ENCODE data around the gene GPC6. TPM values are rescaled to one million over a fixed set of nuclear protein-coding genes. Genes with fewer than 3 reads are reported as not detected.
"Not testable (repeated sequence)": the region's sequence is repeated elsewhere in the genome, so short reads cannot be mapped to it uniquely, and the experiment has no call there.

GPC6 gene
- total and polyA plus RNA-seq, 5 donors from 2014 or later: not detected

DNA sequence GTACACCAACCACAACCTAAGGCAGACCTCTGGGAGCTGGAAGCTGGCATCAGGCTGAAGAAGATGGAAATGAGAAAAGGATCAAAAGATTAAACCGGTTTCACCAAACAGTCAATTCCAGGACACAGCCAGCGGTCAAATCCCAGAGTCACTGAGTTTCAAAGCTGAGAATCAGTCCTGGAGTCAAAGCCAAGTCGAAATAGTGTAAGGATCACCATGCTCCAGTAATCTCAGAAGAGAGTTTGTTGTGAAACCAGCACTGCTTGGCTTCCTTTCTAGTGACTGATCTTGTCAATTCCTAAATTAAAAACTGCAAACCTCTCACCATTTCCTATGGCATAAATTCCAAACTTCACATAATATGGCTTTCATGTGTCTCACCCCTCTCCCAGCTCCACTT is 198.8 kb downstream of the GPC6 start:
- Histone ChIP-seq H3K4me3 (ENCODE audit: low read depth, low read length) (no peak overlapping the region), H3K36me3 (ENCODE audit: control insufficient read depth, insufficient read depth, low read length) (no peaks in the 10 kb centered on the region), H3K9me3 (ENCODE audit: control insufficient read depth in 2 of 2, low read length in 2 of 2) (no peaks in the 10 kb centered on the region), H3K27me3 (ENCODE audit: control insufficient read depth, insufficient read depth, low read length) (no peaks in the 10 kb centered on the region), H3K27ac (ENCODE audit: insufficient read depth, low read length, poor library complexity, severe bottlenecking) (no peak overlapping the region), H3K4me1 (ENCODE audit: control insufficient read depth, insufficient read depth, low read length, poor library complexity, severe bottlenecking) (no peaks in the 10 kb centered on the region)
- H3K36me3 Mint-ChIP-seq: no peaks in the 10 kb centered on the region
- no peaks in the 10 kb centered on the region for H3K27me3 Mint-ChIP-seq
- no peak overlapping the region for H3K27ac Mint-ChIP-seq
- peaks cover 0 to 9% (median 2%) of the 10 kb centered on the region in 7 donors for H3K9me3 Mint-ChIP-seq
- ATAC-seq (ENCODE audit: low read depth in 2 of 2) (no peak), DNase-seq (no peak)
- no peaks in the 10 kb centered on the region for H3K4me1 Mint-ChIP-seq
- H3K4me3 Mint-ChIP-seq: no peak overlapping the region

DNA sequence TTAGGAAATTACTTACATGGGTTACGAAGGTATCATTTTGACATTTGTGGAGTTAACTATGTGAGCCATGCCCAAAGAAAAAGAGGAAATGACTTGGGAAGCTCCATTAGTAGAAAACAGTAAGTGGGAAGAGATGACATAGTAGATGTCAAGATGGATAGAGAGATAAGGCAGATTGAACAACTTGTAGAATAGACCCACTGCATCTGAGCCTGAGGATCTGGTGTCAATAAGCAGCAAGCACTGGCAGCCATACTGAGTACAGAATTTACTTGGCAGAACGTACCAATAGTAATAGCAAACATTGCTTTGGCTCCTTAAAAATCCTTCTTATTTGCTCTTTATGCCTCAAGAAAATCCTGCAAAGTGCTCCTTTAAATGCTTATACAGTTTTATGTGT is 203.8 kb downstream of the GPC6 start:
- no peak overlapping the region for H3K27ac ChIP-seq (ENCODE audit: insufficient read depth, low read length, poor library complexity, severe bottlenecking)
- Mint-ChIP-seq H3K27ac (no peak overlapping the region), H3K9me3 (peaks cover 0 to 8% (median 2%) of the 10 kb centered on the region in 7 donors), H3K27me3 (no peaks in the 10 kb centered on the region), H3K36me3 (no peaks in the 10 kb centered on the region), H3K4me1 (no peaks in the 10 kb centered on the region), H3K4me3 (no peak overlapping the region)
- H3K4me3 ChIP-seq (ENCODE audit: low read depth, low read length): no peak overlapping the region
- no peak for ATAC-seq (ENCODE audit: low read depth in 2 of 2)
- H3K27me3 ChIP-seq (ENCODE audit: control insufficient read depth, insufficient read depth, low read length): no peaks in the 10 kb centered on the region
- no peaks in the 10 kb centered on the region for H3K9me3 ChIP-seq (ENCODE audit: control insufficient read depth in 2 of 2, low read length in 2 of 2)
- no peak for DNase-seq
- no peaks in the 10 kb centered on the region for H3K36me3 ChIP-seq (ENCODE audit: control insufficient read depth, insufficient read depth, low read length)
- no peaks in the 10 kb centered on the region for H3K4me1 ChIP-seq (ENCODE audit: control insufficient read depth, insufficient read depth, low read length, poor library complexity, severe bottlenecking)

DNA sequence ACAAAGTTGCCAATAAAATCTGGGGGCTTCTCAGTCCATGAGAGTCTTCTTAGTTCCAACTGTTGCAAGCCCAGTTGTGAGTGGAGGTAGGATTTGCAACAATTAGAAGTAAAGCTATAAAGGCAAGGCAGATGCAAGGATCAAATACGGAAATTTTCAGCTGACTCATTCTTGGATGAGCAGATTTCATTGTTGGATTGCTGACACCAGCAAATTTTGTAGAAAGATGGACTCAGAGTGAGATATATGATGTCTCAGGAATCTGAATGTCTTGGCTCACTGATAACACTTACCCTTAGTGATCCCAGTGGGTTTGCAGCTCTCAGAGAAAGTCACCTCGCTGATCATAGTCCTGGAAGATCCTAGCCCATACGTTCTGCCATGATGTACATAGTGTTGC is 209.0 kb downstream of the GPC6 start:
- ATAC-seq (ENCODE audit: low read depth in 2 of 2) (no peak), DNase-seq (no peak)
- Histone ChIP-seq H3K9me3 (ENCODE audit: control insufficient read depth in 2 of 2, low read length in 2 of 2) (no peaks in the 10 kb centered on the region), H3K4me3 (ENCODE audit: low read depth, low read length) (no peak overlapping the region), H3K27me3 (ENCODE audit: control insufficient read depth, insufficient read depth, low read length) (no peaks in the 10 kb centered on the region), H3K27ac (ENCODE audit: insufficient read depth, low read length, poor library complexity, severe bottlenecking) (no peak overlapping the region), H3K36me3 (ENCODE audit: control insufficient read depth, insufficient read depth, low read length) (no peaks in the 10 kb centered on the region), H3K4me1 (ENCODE audit: control insufficient read depth, insufficient read depth, low read length, poor library complexity, severe bottlenecking) (no peaks in the 10 kb centered on the region)
- Mint-ChIP-seq H3K4me3 (no peak overlapping the region), H3K27ac (no peak overlapping the region), H3K36me3 (no peaks in the 10 kb centered on the region), H3K9me3 (peaks cover 0 to 9% (median 2%) of the 10 kb centered on the region in 7 donors), H3K27me3 (no peaks in the 10 kb centered on the region), H3K4me1 (no peaks in the 10 kb centered on the region)

DNA sequence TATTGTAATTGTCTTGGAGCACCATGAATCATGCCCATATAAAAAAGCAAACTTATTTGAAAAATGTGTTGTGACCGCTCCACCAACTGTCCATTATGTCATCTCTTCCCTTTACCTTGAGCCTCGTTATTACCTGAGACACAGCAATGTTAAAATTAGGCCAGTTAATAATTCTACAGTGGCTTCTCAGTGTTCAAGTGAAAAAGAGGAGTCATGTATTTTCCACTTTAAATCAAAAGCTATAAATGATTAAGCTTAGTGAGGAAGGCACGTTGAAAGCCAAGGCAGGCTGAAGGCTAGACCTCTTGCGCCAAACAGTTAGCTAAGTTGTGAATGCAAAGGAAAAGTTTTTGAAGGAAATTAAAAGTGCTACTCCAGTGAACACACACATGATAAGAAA is 210.5 kb downstream of the GPC6 start:
- Histone ChIP-seq H3K27ac (ENCODE audit: insufficient read depth, low read length, poor library complexity, severe bottlenecking) (no peak overlapping the region), H3K9me3 (ENCODE audit: control insufficient read depth in 2 of 2, low read length in 2 of 2) (no peaks in the 10 kb centered on the region), H3K4me1 (ENCODE audit: control insufficient read depth, insufficient read depth, low read length, poor library complexity, severe bottlenecking) (no peaks in the 10 kb centered on the region), H3K27me3 (ENCODE audit: control insufficient read depth, insufficient read depth, low read length) (no peaks in the 10 kb centered on the region), H3K36me3 (ENCODE audit: control insufficient read depth, insufficient read depth, low read length) (no peaks in the 10 kb centered on the region), H3K4me3 (ENCODE audit: low read depth, low read length) (no peak overlapping the region)
- H3K36me3 Mint-ChIP-seq: no peaks in the 10 kb centered on the region
- H3K4me1 Mint-ChIP-seq: no peaks in the 10 kb centered on the region
- ATAC-seq (ENCODE audit: low read depth in 2 of 2): no peak
- H3K27ac Mint-ChIP-seq: no peak overlapping the region
- H3K4me3 Mint-ChIP-seq: no peak overlapping the region
- DNase-seq: no peak
- H3K9me3 Mint-ChIP-seq: peaks cover 0 to 9% (median 4%) of the 10 kb centered on the region in 7 donors
- no peaks in the 10 kb centered on the region for H3K27me3 Mint-ChIP-seq

DNA sequence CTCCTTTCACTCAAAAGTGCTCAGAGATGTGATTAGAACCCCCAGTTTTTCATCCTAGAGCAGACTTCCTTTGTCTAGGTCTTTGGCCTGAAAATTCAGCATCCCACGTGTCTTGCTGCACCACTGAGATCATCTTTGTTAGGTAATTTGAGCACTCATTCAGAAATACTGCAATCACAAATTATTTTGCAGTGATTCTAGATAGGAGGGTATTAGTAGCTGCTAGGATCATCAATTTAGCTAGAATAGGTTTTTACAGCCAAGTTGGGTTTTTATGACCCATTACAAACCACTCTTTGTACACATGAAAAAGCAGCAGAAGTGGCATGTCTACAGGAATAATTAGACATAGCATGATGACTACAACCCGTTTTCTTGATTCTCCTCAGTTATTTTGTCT is 219.6 kb downstream of the GPC6 start:
- Histone ChIP-seq H3K4me3 (ENCODE audit: low read depth, low read length) (no peak overlapping the region), H3K27me3 (ENCODE audit: control insufficient read depth, insufficient read depth, low read length) (no peaks in the 10 kb centered on the region), H3K27ac (ENCODE audit: insufficient read depth, low read length, poor library complexity, severe bottlenecking) (no peak overlapping the region), H3K36me3 (ENCODE audit: control insufficient read depth, insufficient read depth, low read length) (no peaks in the 10 kb centered on the region), H3K9me3 (ENCODE audit: control insufficient read depth in 2 of 2, low read length in 2 of 2) (no peaks in the 10 kb centered on the region), H3K4me1 (ENCODE audit: control insufficient read depth, insufficient read depth, low read length, poor library complexity, severe bottlenecking) (no peaks in the 10 kb centered on the region)
- H3K9me3 Mint-ChIP-seq: peaks cover 0 to 4% (median 0%) of the 10 kb centered on the region in 7 donors
- no peak for DNase-seq
- no peaks in the 10 kb centered on the region for H3K36me3 Mint-ChIP-seq
- no peak overlapping the region for H3K27ac Mint-ChIP-seq
- no peaks in the 10 kb centered on the region for H3K4me1 Mint-ChIP-seq
- H3K4me3 Mint-ChIP-seq: no peak overlapping the region
- no peak for ATAC-seq (ENCODE audit: low read depth in 2 of 2)
- no peaks in the 10 kb centered on the region for H3K27me3 Mint-ChIP-seq

DNA sequence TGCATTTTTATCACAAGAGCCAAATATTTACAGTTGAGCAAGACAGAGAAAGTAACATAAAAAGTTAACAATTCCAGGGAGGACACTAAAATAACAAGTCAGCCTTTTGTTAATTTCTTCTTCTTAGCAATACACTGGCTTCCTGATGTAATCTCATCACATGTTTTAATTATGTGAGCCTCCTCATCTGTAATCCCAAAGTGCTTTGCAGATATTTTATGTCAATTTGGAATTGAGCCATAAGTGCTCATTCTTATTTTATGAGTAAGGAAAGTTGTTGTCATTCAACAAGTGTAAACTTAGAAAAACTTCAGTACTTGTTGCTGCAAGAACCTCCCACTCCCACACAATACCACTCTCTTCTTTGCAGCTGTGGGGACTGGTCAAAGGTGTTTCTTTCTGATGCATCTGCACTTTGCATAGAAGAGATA is 223.6 kb downstream of the GPC6 start:
- Mint-ChIP-seq H3K27ac (no peak overlapping the region), H3K4me1 (no peaks in the 10 kb centered on the region), H3K9me3 (peaks cover 0 to 3% (median 1%) of the 10 kb centered on the region in 7 donors), H3K36me3 (no peaks in the 10 kb centered on the region), H3K27me3 (no peaks in the 10 kb centered on the region), H3K4me3 (no peak overlapping the region)
- Histone ChIP-seq H3K9me3 (ENCODE audit: control insufficient read depth in 2 of 2, low read length in 2 of 2) (no peaks in the 10 kb centered on the region), H3K4me3 (ENCODE audit: low read depth, low read length) (no peak overlapping the region), H3K27ac (ENCODE audit: insufficient read depth, low read length, poor library complexity, severe bottlenecking) (no peak overlapping the region), H3K36me3 (ENCODE audit: control insufficient read depth, insufficient read depth, low read length) (no peaks in the 10 kb centered on the region), H3K4me1 (ENCODE audit: control insufficient read depth, insufficient read depth, low read length, poor library complexity, severe bottlenecking) (no peaks in the 10 kb centered on the region), H3K27me3 (ENCODE audit: control insufficient read depth, insufficient read depth, low read length) (no peaks in the 10 kb centered on the region)
- DNase-seq (no peak), ATAC-seq (ENCODE audit: low read depth in 2 of 2) (no peak)

DNA sequence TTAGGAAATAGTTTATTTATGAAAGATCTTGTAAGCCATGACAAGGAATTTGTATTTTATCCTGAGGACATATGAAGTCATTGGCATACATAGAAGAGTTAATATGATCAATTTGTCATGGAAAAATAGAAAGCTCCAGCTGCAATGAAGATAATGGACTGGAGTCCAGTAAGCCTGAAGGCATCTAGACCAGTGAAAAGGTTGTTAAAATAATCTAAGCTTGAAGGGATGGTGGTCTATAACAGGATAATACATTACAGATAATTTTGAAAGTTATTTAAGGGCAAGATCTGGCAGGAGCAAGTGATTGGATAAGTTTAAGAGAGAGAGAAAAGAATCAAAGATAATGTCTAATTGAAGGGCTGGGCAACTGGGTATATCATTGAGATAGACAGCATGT is 224.2 kb downstream of the GPC6 start:
- ATAC-seq (ENCODE audit: low read depth in 2 of 2): no peak

DNA sequence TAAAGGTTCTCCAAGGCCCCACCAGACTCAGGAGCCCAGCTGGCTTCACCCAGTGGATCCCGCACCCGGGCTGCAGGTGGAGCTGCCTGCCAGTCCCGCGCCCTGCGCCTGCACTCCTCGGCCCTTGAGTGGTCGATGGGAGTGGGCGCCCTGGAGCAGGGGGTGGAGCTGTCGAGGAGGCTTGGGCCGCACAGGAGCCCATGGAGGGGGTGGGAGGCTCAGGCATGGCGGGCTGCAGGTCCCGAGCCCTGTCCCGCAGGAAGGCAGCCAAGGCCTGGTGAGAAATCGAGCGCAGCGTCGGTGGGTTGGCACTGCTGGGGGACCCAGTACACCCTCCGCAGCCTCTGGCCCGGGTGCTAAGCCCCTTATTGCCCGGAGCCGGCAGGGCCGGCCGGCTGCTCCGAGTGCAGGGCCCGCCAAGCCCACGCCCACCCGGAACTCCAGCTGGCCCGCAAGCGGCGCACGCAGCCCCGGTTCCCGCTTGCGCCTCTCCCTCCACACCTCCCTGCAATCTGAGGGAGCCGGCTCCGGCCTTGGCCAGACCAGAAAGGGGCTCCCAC is 228.1 kb downstream of the GPC6 start:
- H3K9me3 Mint-ChIP-seq; H3K36me3 ChIP-seq (ENCODE audit: control insufficient read depth, insufficient read depth, low read length); H3K27me3 Mint-ChIP-seq; H3K27ac ChIP-seq (ENCODE audit: insufficient read depth, low read length, poor library complexity, severe bottlenecking); H3K4me1 ChIP-seq (ENCODE audit: control insufficient read depth, insufficient read depth, low read length, poor library complexity, severe bottlenecking); H3K4me3 ChIP-seq (ENCODE audit: low read depth, low read length); H3K27me3 ChIP-seq (ENCODE audit: control insufficient read depth, insufficient read depth, low read length); H3K27ac Mint-ChIP-seq; H3K4me3 Mint-ChIP-seq; H3K36me3 Mint-ChIP-seq; H3K4me1 Mint-ChIP-seq; DNase-seq; ATAC-seq (ENCODE audit: low read depth in 2 of 2); H3K9me3 ChIP-seq (ENCODE audit: control insufficient read depth in 2 of 2, low read length in 2 of 2): not testable (repeated sequence)

More for the DNA sequence above, 224.2 kb downstream of the GPC6 start:
- DNase-seq: no peak
- H3K9me3 Mint-ChIP-seq: peaks cover 0 to 3% (median 2%) of the 10 kb centered on the region in 7 donors
- Histone ChIP-seq H3K27me3 (ENCODE audit: control insufficient read depth, insufficient read depth, low read length) (no peaks in the 10 kb centered on the region), H3K4me1 (ENCODE audit: control insufficient read depth, insufficient read depth, low read length, poor library complexity, severe bottlenecking) (no peaks in the 10 kb centered on the region), H3K36me3 (ENCODE audit: control insufficient read depth, insufficient read depth, low read length) (no peaks in the 10 kb centered on the region), H3K4me3 (ENCODE audit: low read depth, low read length) (no peak overlapping the region), H3K27ac (ENCODE audit: insufficient read depth, low read length, poor library complexity, severe bottlenecking) (no peak overlapping the region), H3K9me3 (ENCODE audit: control insufficient read depth in 2 of 2, low read length in 2 of 2) (no peaks in the 10 kb centered on the region)
- no peak overlapping the region for H3K4me3 Mint-ChIP-seq
- H3K36me3 Mint-ChIP-seq: no peaks in the 10 kb centered on the region
- H3K4me1 Mint-ChIP-seq: no peaks in the 10 kb centered on the region
- no peaks in the 10 kb centered on the region for H3K27me3 Mint-ChIP-seq
- no peak overlapping the region for H3K27ac Mint-ChIP-seq

Data from CD4-positive, CD25-positive, alpha-beta regulatory T cell (primary cell).